HEK293T (cell line): Measurements from ENCODE around the gene KCNH4.

ENCODE experiments used
- CTCF ChIA-PET: fragments of 350-600 bp; formaldehyde crosslinking; extraction: SDS; loops from one replicate; lab custom pipeline; 2021; ENCODE audit warnings: antibody characterized with exemption, inconsistent platforms; lab: Yijun Ruan, JAX
- POLR2A ChIA-PET: fragments of 350-600 bp; formaldehyde crosslinking; extraction: SDS; loops from one replicate; lab custom pipeline; 2020; ENCODE audit warnings: antibody characterized with exemption, inconsistent platforms; lab: Yijun Ruan, JAX
- DNase-seq: peaks from one replicate; pipeline ENCODE4 v3.0.0; 2012; ENCODE audit warnings: mixed read lengths; ENCODE audit errors: extremely low spot score
- ARNT ChIP-seq: fragments of 450-650 bp; IDR thresholded peaks from 2 replicates; pipeline ENCODE4 v1.6.1; 2017; ENCODE audit warnings: mild to moderate bottlenecking
- BHLHE40 ChIP-seq: fragments of 450-650 bp; IDR thresholded peaks from 2 replicates; pipeline ENCODE4 v1.6.1; 2016; ENCODE audit warnings: mild to moderate bottlenecking, moderate library complexity, borderline replicate concordance
- CTBP1 ChIP-seq: fragments of 450-650 bp; IDR thresholded peaks from 2 replicates; pipeline ENCODE4 v1.6.1; 2016; ENCODE audit warnings: borderline replicate concordance
- ELF4 ChIP-seq: fragments of 450-650 bp; IDR thresholded peaks from 2 replicates; pipeline ENCODE4 v1.6.1; 2017; ENCODE audit warnings: antibody characterized with exemption
- FOXA1 ChIP-seq: fragments of 450-650 bp; IDR thresholded peaks from 2 replicates; pipeline ENCODE4 v1.6.1; 2016; ENCODE audit warnings: mild to moderate bottlenecking
- FOXK2 ChIP-seq: fragments of 450-650 bp; IDR thresholded peaks from 2 replicates; pipeline ENCODE4 v1.6.1; 2016; ENCODE audit warnings: mild to moderate bottlenecking
- FOXM1 ChIP-seq: fragments of 450-650 bp; IDR thresholded peaks from 2 replicates; pipeline ENCODE4 v1.6.1; 2017; ENCODE audit warnings: mild to moderate bottlenecking, borderline replicate concordance
- HDGF ChIP-seq: fragments of 450-650 bp; IDR thresholded peaks from 2 replicates; pipeline ENCODE4 v1.6.1; 2017; ENCODE audit warnings: antibody characterized with exemption, borderline replicate concordance
- L3MBTL2 ChIP-seq: fragments of 450-650 bp; conservative IDR thresholded peaks from 2 replicates; pipeline ENCODE4 v1.6.1; 2016; ENCODE audit warnings: mild to moderate bottlenecking
- LEF1 ChIP-seq: fragments of 450-650 bp; IDR thresholded peaks from 2 replicates; pipeline ENCODE4 v1.6.1; 2017; ENCODE audit warnings: mild to moderate bottlenecking, borderline replicate concordance
- NFRKB ChIP-seq: fragments of 450-650 bp; IDR thresholded peaks from 2 replicates; pipeline ENCODE4 v1.6.1; 2016; ENCODE audit warnings: mild to moderate bottlenecking, moderate library complexity
- PKNOX1 ChIP-seq: fragments of 450-650 bp; IDR thresholded peaks from 2 replicates; pipeline ENCODE4 v1.6.1; 2016
- SP1 ChIP-seq: fragments of 450-650 bp; IDR thresholded peaks from 2 replicates; pipeline ENCODE4 v1.6.1; 2017
- SUZ12 ChIP-seq: fragments of 450-650 bp; IDR thresholded peaks from 2 replicates; pipeline ENCODE4 v1.6.1; 2016; ENCODE audit warnings: mild to moderate bottlenecking
- TARDBP ChIP-seq: fragments of 450-650 bp; IDR thresholded peaks from 2 replicates; pipeline ENCODE4 v1.6.1; 2016
- ZNF384 ChIP-seq: fragments of 450-650 bp; IDR thresholded peaks from 2 replicates; pipeline ENCODE4 v1.6.1; 2016

KCNH4 gene

GRCh38 chr17:42185621-42185930 lies 4.6 kb upstream of the KCNH4 start:
- POLR2A ChIA-PET = no interaction called here
- DNase-seq = no peak

GRCh38 chr17:42184713-42185620 lies 4.0 kb upstream of the KCNH4 start, which contains the start of gene HCRT:
Gene HCRT, minus strand, starts transcription at chr17:42185452. Its CDS starts 87 bp downstream, at chr17:42185365.
- CTCF ChIA-PET = interaction anchor here (0.6 to 0.7 kb wide), 3 partner anchors 37 to 61 kb away, joined by 3 to 4 read pairs (median 4); no protein-coding TSS in a partner anchor
- POLR2A ChIA-PET = interaction anchor here (0.8 kb wide), 1 partner anchor 9 kb away, joined by 4 read pairs; the partner anchor contains the start of gene GHDC
- DNase-seq = no peak

More at GRCh38 chr17:42185621-42185930, 4.6 kb upstream of the KCNH4 start:
- CTCF ChIA-PET = interaction anchor here (0.6 to 0.7 kb wide), 2 partner anchors 37 to 61 kb away, joined by 4 read pairs; no protein-coding TSS in a partner anchor
- TF ChIP-seq PKNOX1 (no peak), FOXK2 (no peak), NFRKB (no peak), TARDBP (no peak), CTBP1 (no peak), ELF4 (no peak), FOXA1 (no peak), ZNF384 (no peak), HDGF (no peak), ARNT (no peak), SUZ12 (no peak), L3MBTL2 (no peak), SP1 (no peak)

GRCh38 chr17:42183741-42184711 lies 3.1 kb upstream of the KCNH4 start:
- POLR2A ChIA-PET = interaction anchor here (0.6 to 1.2 kb wide), 4 partner anchors 10 to 64 kb away, joined by 3 to 8 read pairs (median 6); partner anchors contain the start of gene GHDC
- CTCF ChIA-PET = interaction anchor here (0.6 to 1.1 kb wide), 7 partner anchors 16 to 249 kb away, joined by 3 to 6 read pairs (median 4); no protein-coding TSS in a partner anchor
- TF ChIP-seq L3MBTL2 (peak; percentile 99), FOXM1 (peak; percentile 66), SP1 (no peak)
- DNase-seq = peak; percentile 94

More at GRCh38 chr17:42184713-42185620, 4.0 kb upstream of the KCNH4 start, which contains the start of gene HCRT:
- TF ChIP-seq FOXA1 (no peak), TARDBP (no peak), FOXM1 (no peak), L3MBTL2 (no peak), ZNF384 (no peak), SUZ12 (no peak), HDGF (no peak), CTBP1 (no peak), ELF4 (no peak), NFRKB (no peak), FOXK2 (no peak), ARNT (no peak), LEF1 (no peak), SP1 (no peak), BHLHE40 (no peak), PKNOX1 (no peak)

GRCh38 chr17:42182927-42183734 lies 2.2 kb upstream of the KCNH4 start:
- ChIA-PET POLR2A (interaction anchor here (1.1 to 1.2 kb wide), 2 partner anchors 11 to 63 kb away, joined by 7 to 8 read pairs; partner anchors contain the start of gene GHDC), CTCF (interaction anchor here (0.6 to 1.1 kb wide), 5 partner anchors 15 to 104 kb away, joined by 3 to 6 read pairs (median 4); no protein-coding TSS in a partner anchor)
- no peak for DNase-seq
- TF ChIP-seq FOXA1 = no peak
- peak; percentile 50; the same call in 1 of the 2 replicates for TF ChIP-seq ZNF384

- DNase-seq = no peak
- ChIA-PET CTCF (interaction anchor here (1.4 kb wide), 1 partner anchor 18 kb away, joined by 7 read pairs; no protein-coding TSS in a partner anchor), POLR2A (interaction anchor here (0.7 kb wide), 1 partner anchor 12 kb away, joined by 5 read pairs; the partner anchor contains the start of gene GHDC)
- TF ChIP-seq ZNF384 = no peak
- no peak for TF ChIP-seq FOXM1
- TF ChIP-seq LEF1 = no peak
- no peak for TF ChIP-seq SP1
- TF ChIP-seq ELF4 = no peak
- no peak for TF ChIP-seq SUZ12
- no peak for TF ChIP-seq FOXA1
- no peak for TF ChIP-seq L3MBTL2
- no peak for TF ChIP-seq TARDBP
- no peak for TF ChIP-seq FOXK2
- TF ChIP-seq CTBP1 = no peak
- TF ChIP-seq NFRKB = no peak
- TF ChIP-seq HDGF = no peak
- TF ChIP-seq ARNT = no peak
- no peak for TF ChIP-seq PKNOX1
- TF ChIP-seq BHLHE40 = no peak
Measured at GRCh38 chr17:42181851-42182207, 887 bp upstream of the KCNH4 start.
